ENCODE measurements around the gene TRIP10.
"Not testable (repeated sequence)": the region's sequence is repeated elsewhere in the genome, so short reads cannot be mapped to it uniquely, and the experiment has no call there.

The TRIP10 gene

DNA sequence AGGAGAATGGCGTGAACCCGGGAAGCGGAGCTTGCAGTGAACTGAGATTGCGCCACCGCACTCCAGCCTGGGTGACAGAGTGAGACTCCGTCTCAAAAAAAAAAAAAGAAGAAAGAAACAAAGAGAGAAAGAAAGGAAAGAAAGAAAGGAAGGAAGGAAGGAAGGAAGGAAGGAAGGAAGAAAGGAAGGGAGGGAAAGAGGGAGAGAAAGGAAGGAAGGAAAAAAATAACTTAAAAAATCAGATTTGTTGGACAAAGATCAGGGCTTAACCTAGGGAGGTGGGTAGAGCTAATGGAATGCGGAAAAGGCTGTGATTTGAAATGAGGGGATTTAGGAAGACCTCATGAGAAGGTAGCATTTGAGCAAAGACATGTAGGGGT lies 32.2 kb downstream of the TRIP10 start:
- DNase-seq = not testable (repeated sequence)

GRCh38 chr19:6772028-6772865 lies 32.8 kb downstream of the TRIP10 start, which contains the start of gene VAV1:
VAV1 (plus strand) TSS chr19:6772708; CDS start chr19:6772808, 100 bp downstream.
- peak; percentile 83 for DNase-seq

DNA sequence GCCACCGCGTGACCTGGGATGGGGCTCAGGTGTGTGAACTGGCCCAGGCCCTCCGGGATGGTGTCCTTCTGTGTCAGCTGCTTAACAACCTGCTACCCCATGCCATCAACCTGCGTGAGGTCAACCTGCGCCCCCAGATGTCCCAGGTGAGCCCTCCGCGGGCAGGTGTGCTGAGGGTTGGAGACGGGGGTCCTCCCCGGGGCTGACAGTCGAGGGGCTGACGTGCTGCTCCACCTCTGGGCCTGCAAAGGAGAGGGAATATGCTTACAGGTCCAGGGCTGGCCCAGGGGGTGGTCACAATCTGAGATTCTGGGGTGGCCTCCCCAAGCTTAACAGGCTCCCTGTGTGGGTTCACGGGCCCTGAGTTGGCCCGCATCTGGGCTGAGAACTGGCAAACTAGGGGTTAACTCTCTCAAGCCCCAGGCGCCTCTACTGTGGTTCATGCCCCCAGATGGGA lies 33.4 kb downstream of the TRIP10 start:
- DNase-seq = no peak

GRCh38 chr19:6773323-6773931 lies 33.9 kb downstream of the TRIP10 start:
- peak; percentile 42 for DNase-seq

- DNase-seq = no peak
These were observed 35.6 kb downstream of the TRIP10 start for GRCh38 chr19:6774821-6775707.

- not testable (repeated sequence) for DNase-seq
These were observed 36.6 kb downstream of the TRIP10 start for GRCh38 chr19:6776045-6776444.

- no peak for DNase-seq
These were observed 37.5 kb downstream of the TRIP10 start for GRCh38 chr19:6776999-6777398.

DNA sequence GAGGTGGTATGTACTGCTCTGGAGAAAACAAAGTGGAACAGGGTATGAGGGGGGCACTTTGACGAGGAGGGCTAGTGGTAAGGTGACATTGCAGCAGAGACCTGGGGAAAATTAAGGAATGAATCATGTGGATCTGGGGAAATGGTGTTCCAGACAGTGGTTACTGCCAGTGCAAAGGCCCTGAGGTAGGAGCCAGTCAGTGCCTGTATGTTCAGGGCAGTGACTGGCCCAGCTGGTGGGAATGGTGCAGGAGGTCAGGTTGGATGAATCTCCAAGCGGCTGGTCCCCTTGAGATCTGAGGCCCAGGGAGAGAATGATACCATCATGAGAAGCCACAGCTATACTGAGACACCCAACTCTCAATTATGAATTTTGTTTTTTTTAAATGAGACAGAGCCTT lies 38.0 kb downstream of the TRIP10 start:
- DNase-seq = no peak

DNA sequence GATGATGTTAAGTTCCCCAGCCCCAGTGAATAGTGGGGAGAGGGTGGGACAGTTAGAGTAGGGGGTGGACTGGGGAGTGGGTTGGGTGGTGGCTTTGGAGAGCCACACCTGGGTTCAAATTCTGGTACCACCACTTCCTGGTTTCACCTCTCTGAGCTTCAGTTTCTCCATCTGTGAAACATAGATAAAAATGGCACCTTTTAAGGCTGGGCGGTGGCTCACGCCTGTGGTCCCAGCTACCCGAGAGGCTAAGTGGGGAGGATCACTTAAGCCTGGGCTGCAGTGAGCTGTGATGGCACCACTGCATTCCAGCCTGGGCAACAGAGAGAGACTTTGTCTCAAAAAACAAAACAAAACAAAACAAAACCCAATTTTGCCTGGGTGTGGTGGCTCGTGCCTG lies 38.9 kb downstream of the TRIP10 start:
- DNase-seq = no peak

GRCh38 chr19:6779206-6779605 lies 39.7 kb downstream of the TRIP10 start:
- no peak for DNase-seq

DNA sequence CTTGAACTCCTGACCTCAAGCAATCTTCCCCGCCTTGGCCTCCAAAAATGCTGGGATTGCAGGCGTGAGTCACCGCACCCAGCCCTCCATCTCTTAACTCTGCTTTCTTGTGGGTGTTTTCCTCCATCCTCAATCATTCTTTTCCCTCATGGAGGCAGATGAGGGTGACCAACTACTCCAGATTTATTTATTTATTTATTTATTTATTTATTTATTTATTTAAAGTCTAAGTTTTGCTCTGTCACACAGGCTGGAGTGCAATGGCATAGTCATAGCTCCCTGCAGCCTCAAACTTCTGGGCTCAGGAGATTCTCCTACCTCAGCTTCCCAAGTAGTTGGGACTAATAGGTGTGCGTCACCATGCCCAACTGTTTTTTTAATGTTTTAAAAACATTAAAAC lies 47.9 kb downstream of the TRIP10 start:
- no peak for DNase-seq

DNA sequence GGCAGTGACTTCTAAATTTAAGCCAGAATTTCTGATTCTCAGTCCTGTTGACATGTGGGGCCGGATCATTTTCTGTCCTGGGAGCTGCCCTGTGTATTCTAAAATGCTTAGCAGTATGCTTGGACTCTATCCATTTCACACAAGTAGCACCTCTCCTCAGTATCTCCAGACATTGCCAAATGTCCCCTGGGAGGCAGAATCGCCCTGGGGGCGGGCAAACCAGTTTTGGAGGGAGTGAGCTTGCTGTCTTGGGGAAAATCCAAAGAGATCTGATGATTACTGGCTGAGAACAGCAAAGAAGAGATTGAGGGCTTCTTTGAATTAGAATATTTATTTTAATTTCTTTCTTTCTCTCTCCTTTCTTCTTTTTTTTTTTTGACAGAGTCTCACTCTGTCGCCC lies 49.4 kb downstream of the TRIP10 start:
- no peak for DNase-seq

GRCh38 chr19:6790194-6791128 lies 51.0 kb downstream of the TRIP10 start:
- no peak for DNase-seq

DNA sequence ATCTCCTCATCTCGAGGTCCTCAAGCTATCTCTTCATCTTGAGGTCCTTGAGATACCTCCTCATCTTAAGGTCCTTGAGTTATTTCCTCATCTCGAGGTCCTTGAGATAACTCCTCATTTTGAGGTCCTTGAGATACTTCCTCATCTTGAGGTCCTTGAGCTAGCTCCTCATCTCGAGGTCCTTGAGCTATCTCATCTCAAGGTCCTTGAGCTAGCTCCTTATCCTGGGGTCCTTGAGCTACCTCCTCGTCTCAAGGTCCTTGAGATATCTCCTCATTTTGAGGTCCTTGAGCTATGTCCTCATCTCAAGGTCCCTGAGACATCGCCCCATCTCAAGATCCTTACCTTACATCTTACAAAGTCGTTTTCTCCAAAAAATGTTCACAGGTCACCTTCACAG lies 51.8 kb downstream of the TRIP10 start:
- no peak for DNase-seq

DNA sequence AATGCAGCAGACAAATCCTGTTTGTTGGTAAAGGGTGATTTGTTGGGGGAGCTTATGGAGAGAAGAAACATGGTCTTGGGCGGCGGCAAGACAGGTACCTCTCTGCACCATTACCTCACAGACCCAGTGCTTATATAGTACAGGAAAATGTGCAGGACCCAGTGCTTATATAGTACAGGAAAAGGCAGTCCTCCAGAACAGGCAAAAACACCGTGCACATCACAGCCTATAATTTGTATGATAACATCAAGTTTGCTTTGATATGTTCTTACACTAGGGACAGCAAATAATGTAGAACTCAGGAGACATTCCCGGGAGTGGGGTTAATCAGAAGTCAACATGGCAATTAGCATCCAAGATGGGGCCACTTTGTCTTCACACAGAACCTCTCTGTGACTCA lies 53.9 kb downstream of the TRIP10 start:
- no peak for DNase-seq

DNA sequence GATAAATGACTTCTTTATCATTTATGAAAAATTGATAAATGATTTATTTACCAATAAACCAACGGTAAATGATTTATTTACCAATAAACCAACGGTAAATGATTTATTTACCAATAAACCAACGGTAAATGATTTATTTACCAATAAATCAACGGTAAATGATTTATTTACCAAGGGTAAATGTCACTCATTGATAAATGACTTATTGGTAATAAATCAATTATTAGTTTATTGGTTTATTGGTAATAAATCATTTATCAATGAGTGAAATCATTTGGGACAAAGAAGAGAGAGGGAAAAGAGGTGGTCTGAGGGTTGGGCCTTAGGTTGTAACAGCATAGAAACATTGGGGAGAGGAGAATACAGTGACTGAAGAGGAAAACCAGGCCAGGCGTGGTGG lies 54.5 kb downstream of the TRIP10 start:
- no peak for DNase-seq

GRCh38 chr19:6794686-6795431 lies 55.4 kb downstream of the TRIP10 start:
- no peak for DNase-seq

- no peak for DNase-seq
These were observed 56.8 kb downstream of the TRIP10 start for GRCh38 chr19:6796278-6796677.

- DNase-seq = no peak
These were observed 58.2 kb downstream of the TRIP10 start for GRCh38 chr19:6797646-6798045.

- not testable (repeated sequence) for DNase-seq
These were observed 60.8 kb downstream of the TRIP10 start for GRCh38 chr19:6800160-6800790.

DNA sequence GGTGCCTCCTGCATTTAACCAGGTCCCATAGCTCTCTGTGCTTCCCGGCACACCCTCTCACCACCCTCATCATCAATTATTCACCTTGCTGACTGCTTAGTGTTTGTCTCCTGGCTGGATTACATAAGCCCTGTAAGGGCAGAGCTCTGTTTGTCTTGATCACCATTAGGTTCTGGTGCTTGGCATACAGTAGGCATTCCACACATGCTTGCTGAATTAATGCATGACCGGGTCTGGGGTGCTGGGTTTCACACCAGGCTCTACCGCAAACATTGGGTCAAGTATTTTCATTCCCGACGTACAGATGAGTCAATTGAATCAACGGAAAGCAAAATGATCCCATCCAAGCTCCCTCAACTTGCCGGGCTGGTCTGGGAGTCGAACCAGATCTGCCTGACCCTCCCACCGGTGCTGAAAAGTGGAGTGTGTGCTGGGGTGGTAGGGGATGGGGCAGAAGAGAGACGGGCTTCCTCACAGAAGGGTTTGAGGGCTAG lies 61.6 kb downstream of the TRIP10 start:
- no peak for DNase-seq
